ENCODE measurements around the gene UGT2A3. TPM values are rescaled to one million over a fixed set of nuclear protein-coding genes. Genes with fewer than 3 reads are reported as not detected.

UGT2A3 gene
- total RNA-seq, 2 donors from 2014 or later = not detected

GRCh38 chr4:68907788-68908700, 43.6 kb downstream of the UGT2A3 start:
- no peak for TF ChIP-seq CTCF (conservative IDR thresholded peaks at IDR 0.05)
- Mint-ChIP-seq H3K27me3 (ENCODE audit: insufficient read depth) (peaks cover 37% of the 10 kb centered on the region), H3K4me3 (no peak overlapping the region), H3K36me3 (ENCODE audit: low read depth) (no peaks in the 10 kb centered on the region), H3K9me3 (peaks cover 3% of the 10 kb centered on the region), H3K4me1 (peaks cover 21% of the 10 kb centered on the region), H3K27ac (no peak overlapping the region)
- Histone ChIP-seq H3K27me3 (ENCODE audit: control insufficient read depth, insufficient read depth, low read length, poor library complexity, severe bottlenecking) (peaks cover 10% of the 10 kb centered on the region), H3K4me3 (ENCODE audit: low read length) (no peak overlapping the region), H3K27ac (ENCODE audit: low read depth, low read length) (no peak overlapping the region), H3K9ac (ENCODE audit: extremely low read depth, low read length, poor library complexity, severe bottlenecking) (no peak overlapping the region), H3K4me1 (ENCODE audit: control insufficient read depth, insufficient read depth, low read length) (no peaks in the 10 kb centered on the region), H3K36me3 (ENCODE audit: control insufficient read depth, insufficient read depth, low read length) (no peaks in the 10 kb centered on the region), H3K9me3 (ENCODE audit: control insufficient read depth, low read length) (no peaks in the 10 kb centered on the region)
- WGBS, 2 experiments (ENCODE audit: insufficient coverage in 1 of 2, insufficient read length in 1 of 2) = 96 to 100% methylated on average over 1 to 3 of the region's 3 CpGs
- no peak for DNase-seq

- Mint-ChIP-seq H3K4me3 (no peak overlapping the region), H3K9me3 (no peaks in the 10 kb centered on the region), H3K27me3 (ENCODE audit: insufficient read depth) (peaks cover 43% of the 10 kb centered on the region), H3K36me3 (ENCODE audit: low read depth) (no peaks in the 10 kb centered on the region), H3K4me1 (peaks cover 21% of the 10 kb centered on the region), H3K27ac (no peak overlapping the region)
- no peak overlapping the region for H3K4me3 ChIP-seq (ENCODE audit: low read length)
- peaks cover 10% of the 10 kb centered on the region for H3K27me3 ChIP-seq (ENCODE audit: control insufficient read depth, insufficient read depth, low read length, poor library complexity, severe bottlenecking)
- H3K9ac ChIP-seq (ENCODE audit: extremely low read depth, low read length, poor library complexity, severe bottlenecking) = no peak overlapping the region
- 97 to 100% methylated on average over 1 to 3 of the region's 3 CpGs for WGBS, 2 experiments (ENCODE audit: insufficient coverage in 1 of 2, insufficient read length in 1 of 2)
- DNase-seq = no peak
- no peak overlapping the region for H3K27ac ChIP-seq (ENCODE audit: low read depth, low read length)
- no peaks in the 10 kb centered on the region for H3K4me1 ChIP-seq (ENCODE audit: control insufficient read depth, insufficient read depth, low read length)
- H3K9me3 ChIP-seq (ENCODE audit: control insufficient read depth, low read length) = no peaks in the 10 kb centered on the region
- TF ChIP-seq CTCF (conservative IDR thresholded peaks at IDR 0.05) = no peak
- no peaks in the 10 kb centered on the region for H3K36me3 ChIP-seq (ENCODE audit: control insufficient read depth, insufficient read depth, low read length)
Observed at GRCh38 chr4:68907245-68907644, 44.4 kb downstream of the UGT2A3 start.

- Histone ChIP-seq H3K9ac (ENCODE audit: extremely low read depth, low read length, poor library complexity, severe bottlenecking) (no peak overlapping the region), H3K27me3 (ENCODE audit: control insufficient read depth, insufficient read depth, low read length, poor library complexity, severe bottlenecking) (peaks cover 10% of the 10 kb centered on the region), H3K4me3 (ENCODE audit: low read length) (no peak overlapping the region), H3K9me3 (ENCODE audit: control insufficient read depth, low read length) (no peaks in the 10 kb centered on the region), H3K27ac (ENCODE audit: low read depth, low read length) (no peak overlapping the region), H3K36me3 (ENCODE audit: control insufficient read depth, insufficient read depth, low read length) (no peaks in the 10 kb centered on the region), H3K4me1 (ENCODE audit: control insufficient read depth, insufficient read depth, low read length) (no peaks in the 10 kb centered on the region)
- Mint-ChIP-seq H3K36me3 (ENCODE audit: low read depth) (no peaks in the 10 kb centered on the region), H3K4me1 (peaks cover 21% of the 10 kb centered on the region), H3K27me3 (ENCODE audit: insufficient read depth) (peaks cover 43% of the 10 kb centered on the region), H3K4me3 (peak overlapping the region; percentile 55), H3K9me3 (no peaks in the 10 kb centered on the region), H3K27ac (peak overlapping the region; percentile 84)
- TF ChIP-seq CTCF (conservative IDR thresholded peaks at IDR 0.05) = no peak
- no peak for DNase-seq
- WGBS, 2 experiments (ENCODE audit: insufficient coverage in 1 of 2, insufficient read length in 1 of 2) = 88 to 94% methylated on average over 8 to 10 of the region's 10 CpGs
Observed at GRCh38 chr4:68906780-68907137, 44.8 kb downstream of the UGT2A3 start.

Data from endodermal cell (in vitro differentiated cells).